PC-9 (cell line): ENCODE measurements around the gene TGFB3.

ENCODE experiments used
- CTCF ChIP-seq: fragments of 200-600 bp; sonication (generic); conservative IDR thresholded peaks from 2 replicates; pipeline ENCODE4 v1.6.1; 2017; ENCODE audit warnings: mixed run types, antibody characterized with exemption, mild to moderate bottlenecking, moderate library complexity
- EZH2 ChIP-seq: fragments of 200-600 bp; sonication (generic); IDR thresholded peaks from 2 replicates; pipeline ENCODE4 v1.8.0; 2017; ENCODE audit warnings: antibody characterized with exemption, low read depth

GRCh38 chr14:76023757-76024156 lies 42.0 kb upstream of the TGFB3 start:
- no peak for TF ChIP-seq CTCF
- no peak for TF ChIP-seq EZH2
